ENCODE measurements around the gene PRKRA. TPM values are rescaled to one million over a fixed set of nuclear protein-coding genes. Genes with fewer than 3 reads are reported as not detected.
"Not testable (repeated sequence)": the region's sequence is repeated elsewhere in the genome, so short reads cannot be mapped to it uniquely, and the experiment has no call there.

Gene PRKRA
- total RNA-seq, 2 donors from 2014 or later = 34.0 to 37.1 TPM

- peak overlapping the region; percentile 56 for H3K27ac ChIP-seq
- no peaks in the 10 kb centered on the region for H3K4me1 ChIP-seq
- H3K36me3 ChIP-seq = no peaks in the 10 kb centered on the region
- intact Hi-C loops (cut with DNase I) = no loop called here
- peak overlapping the region; percentile 69 to 79 for H3K9ac ChIP-seq (ENCODE audit: low read depth in 2 of 2, low read length in 2 of 2)
- H3K4me3 ChIP-seq = peak overlapping the region; percentile 39
- no peak for TF ChIP-seq CTCF (IDR thresholded peaks at IDR 0.05)
- no peaks in the 10 kb centered on the region for H3K27me3 ChIP-seq
- peak; percentile 71 for DNase-seq
- no peaks in the 10 kb centered on the region for H3K9me3 ChIP-seq
These were observed 37.3 kb downstream of the PRKRA start for GRCh38 chr2:178413472-178414265.

- DNase-seq; H3K27me3 ChIP-seq; intact Hi-C loops (cut with DNase I); H3K4me1 ChIP-seq; H3K9ac ChIP-seq (ENCODE audit: low read depth in 2 of 2, low read length in 2 of 2); H3K4me3 ChIP-seq; H3K27ac ChIP-seq; H3K36me3 ChIP-seq; H3K9me3 ChIP-seq: not testable (repeated sequence)
These were observed 38.5 kb downstream of the PRKRA start for GRCh38 chr2:178412453-178412852.

- DNase-seq = peak; percentile 36
- no peak for TF ChIP-seq CTCF (IDR thresholded peaks at IDR 0.05)
- Histone ChIP-seq H3K4me3 (no peak overlapping the region), H3K27me3 (no peaks in the 10 kb centered on the region), H3K9ac (ENCODE audit: low read depth in 2 of 2, low read length in 2 of 2) (no peak overlapping the region), H3K9me3 (no peaks in the 10 kb centered on the region), H3K36me3 (no peaks in the 10 kb centered on the region), H3K27ac (no peak overlapping the region), H3K4me1 (no peaks in the 10 kb centered on the region)
- intact Hi-C loops (cut with DNase I) = no loop called here
These were observed 38.9 kb downstream of the PRKRA start for GRCh38 chr2:178412047-178412446.

- TF ChIP-seq CTCF (IDR thresholded peaks at IDR 0.05) = no peak
- no peak overlapping the region for H3K4me3 ChIP-seq
- no peaks in the 10 kb centered on the region for H3K27me3 ChIP-seq
- no peak for DNase-seq
- no peaks in the 10 kb centered on the region for H3K9me3 ChIP-seq
- H3K36me3 ChIP-seq = no peaks in the 10 kb centered on the region
- H3K27ac ChIP-seq = no peak overlapping the region
- H3K4me1 ChIP-seq = no peaks in the 10 kb centered on the region
- intact Hi-C loops (cut with DNase I) = no loop called here
- no peak overlapping the region for H3K9ac ChIP-seq (ENCODE audit: low read depth in 2 of 2, low read length in 2 of 2)
These were observed 41.7 kb downstream of the PRKRA start for GRCh38 chr2:178409261-178409660.

- Histone ChIP-seq H3K27me3 (no peaks in the 10 kb centered on the region), H3K9me3 (no peaks in the 10 kb centered on the region), H3K4me3 (no peak overlapping the region), H3K4me1 (no peaks in the 10 kb centered on the region), H3K9ac (ENCODE audit: low read depth in 2 of 2, low read length in 2 of 2) (no peak overlapping the region), H3K36me3 (no peaks in the 10 kb centered on the region), H3K27ac (no peak overlapping the region)
- intact Hi-C loops (cut with DNase I) = no loop called here
- TF ChIP-seq CTCF (IDR thresholded peaks at IDR 0.05) = no peak
- peak; percentile 24 for DNase-seq
These were observed 46.6 kb downstream of the PRKRA start for GRCh38 chr2:178404368-178404767.

- H3K27ac ChIP-seq = no peak overlapping the region
- H3K27me3 ChIP-seq = no peaks in the 10 kb centered on the region
- no peak overlapping the region for H3K9ac ChIP-seq (ENCODE audit: low read depth in 2 of 2, low read length in 2 of 2)
- DNase-seq = no peak
- H3K9me3 ChIP-seq = no peaks in the 10 kb centered on the region
- no peak overlapping the region for H3K4me3 ChIP-seq
- no peak for TF ChIP-seq CTCF (IDR thresholded peaks at IDR 0.05)
- H3K4me1 ChIP-seq = no peaks in the 10 kb centered on the region
- intact Hi-C loops (cut with DNase I) = no loop called here
- no peaks in the 10 kb centered on the region for H3K36me3 ChIP-seq
These were observed 47.2 kb downstream of the PRKRA start for GRCh38 chr2:178403671-178404306.
